Inflammatory macrophage treated with lipopolysaccharide for 4 hours (primary cell): Measurements from ENCODE around the gene FOXK2.
A peak's percentile ranks its signal among the peaks of the same experiment; 100 is the strongest.

Source experiments
- DNase-seq: peaks from one replicate; pipeline ENCODE4 v3.0.0-alpha.2; 2020

FOXK2 gene

DNA sequence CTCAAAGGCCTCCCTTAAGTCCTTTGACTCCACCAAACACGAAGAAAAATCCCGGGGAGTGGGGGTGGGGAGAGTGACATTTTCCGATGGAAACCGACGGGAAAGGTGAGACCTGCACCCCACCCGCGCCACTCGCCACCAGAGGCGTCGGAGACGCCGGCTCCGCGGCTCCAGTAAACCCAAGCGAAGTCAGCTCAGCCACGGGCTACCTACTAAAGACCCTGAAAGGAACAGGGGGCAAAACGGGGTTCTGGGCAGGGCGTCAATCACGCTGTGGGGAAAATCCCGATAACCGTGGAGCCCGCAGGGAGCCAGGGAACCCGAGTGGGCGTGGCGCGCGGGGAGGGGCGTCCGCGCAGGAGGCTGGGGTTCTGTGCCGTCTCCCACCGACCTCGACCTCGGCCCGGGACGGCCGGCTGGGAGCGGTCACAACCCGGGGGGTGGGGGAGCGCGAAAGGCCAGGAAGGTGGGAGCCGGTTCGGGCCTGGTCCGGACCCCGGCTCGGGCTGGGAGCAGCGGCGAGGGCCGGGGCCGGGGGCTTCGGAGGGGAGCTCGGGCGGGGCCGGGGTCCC is 128.1 kb downstream of the FOXK2 start:
- DNase-seq: peak; percentile 42

DNA sequence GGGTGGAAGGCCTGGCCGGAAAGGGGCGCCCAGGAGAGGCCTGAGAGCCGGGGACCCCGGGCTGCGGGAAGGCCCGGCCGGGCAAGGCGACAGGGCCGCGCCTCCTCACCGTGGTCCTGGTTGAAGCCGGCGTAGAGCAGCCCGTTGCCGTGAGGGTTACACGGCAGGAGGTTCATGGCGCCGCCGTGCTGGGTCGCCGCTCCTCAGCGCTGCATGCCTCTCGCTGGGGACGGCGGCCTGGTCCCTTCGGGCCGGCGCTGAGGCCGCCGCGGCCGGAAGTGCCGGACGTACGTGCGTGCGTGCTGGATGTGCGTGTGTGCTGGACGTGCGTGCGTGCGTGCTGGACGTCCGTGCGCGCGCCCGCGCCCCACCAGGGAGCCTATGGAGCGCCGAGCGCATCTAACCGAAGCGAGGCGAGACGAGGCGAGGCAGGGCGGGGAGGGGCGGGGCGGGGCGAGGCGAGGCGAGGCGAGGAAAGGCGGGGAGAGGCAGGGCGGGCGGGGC is 128.7 kb downstream of the FOXK2 start, which contains the start of gene WDR45B:
WDR45B (minus strand) TSS at position 280 of the 504 bp plus-strand sequence; CDS start at position 176, 104 bp downstream.
- DNase-seq: peak; percentile 99

DNA sequence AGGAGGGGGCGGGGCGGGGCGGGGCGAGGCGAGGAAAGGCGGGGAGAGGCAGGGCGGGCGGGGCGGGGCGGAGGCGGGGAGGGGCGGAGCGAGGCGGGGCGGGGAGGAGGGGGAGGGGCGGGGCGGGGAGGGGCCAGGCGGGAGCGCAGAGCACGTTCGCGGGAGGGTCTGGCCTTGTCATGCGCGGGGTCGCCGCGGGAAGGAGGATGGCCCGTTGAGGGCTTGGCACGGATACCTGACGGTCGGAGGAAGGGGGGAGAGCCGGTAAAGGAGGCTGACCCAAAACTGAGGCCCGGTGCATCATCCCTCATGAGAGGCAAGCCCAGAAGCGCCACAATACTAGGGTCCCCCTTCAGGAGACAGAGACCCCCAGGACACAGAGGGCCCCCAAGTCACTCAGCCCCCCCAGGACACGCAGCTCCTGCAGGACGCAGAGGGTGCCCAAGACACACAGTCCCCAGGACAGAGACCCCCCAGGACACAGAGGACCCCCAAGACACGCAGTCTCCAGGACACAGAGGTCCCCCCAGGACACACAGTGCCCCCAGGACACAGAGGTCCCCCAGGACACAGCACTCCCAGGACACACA is 129.3 kb downstream of the FOXK2 start:
- no peak for DNase-seq

DNA sequence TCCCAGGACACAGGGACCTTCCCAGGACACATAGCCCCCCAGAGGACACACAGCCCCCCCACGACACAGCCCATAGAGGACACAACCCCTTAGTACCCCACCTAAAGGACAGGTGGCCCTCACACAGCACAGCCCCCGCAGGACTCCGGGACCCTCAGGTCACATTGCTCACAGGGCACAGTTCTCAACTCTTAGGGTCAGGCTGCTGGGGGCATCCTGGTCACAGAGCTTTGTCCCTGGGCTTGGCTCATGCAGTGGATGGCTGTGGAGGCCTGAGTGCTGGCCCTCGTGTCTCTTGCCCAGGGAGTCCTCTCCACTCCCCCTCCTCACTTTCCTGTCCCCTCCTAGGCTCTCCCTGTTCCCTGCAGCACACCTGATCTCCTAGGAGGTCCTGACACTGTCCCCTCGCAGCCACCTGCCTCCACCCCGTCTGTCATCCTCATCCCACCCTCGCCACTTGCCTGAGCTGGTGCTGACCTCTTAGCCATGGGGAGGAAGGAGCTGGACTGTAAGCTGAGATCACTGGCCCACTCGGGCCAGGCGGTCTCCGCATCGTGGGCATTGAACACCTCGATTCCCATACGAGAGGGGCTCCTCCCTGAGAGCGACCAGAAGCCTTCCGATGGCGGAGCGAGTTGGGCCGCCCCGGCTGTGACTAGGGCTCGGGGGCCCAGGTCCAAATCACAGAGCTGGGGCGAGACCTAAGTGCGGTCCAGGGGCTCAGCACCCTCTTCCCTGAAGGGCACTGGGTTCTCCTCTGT is 130.1 kb downstream of the FOXK2 start:
- DNase-seq: no peak

GRCh38 chr17:82650723-82651122 is 131.2 kb downstream of the FOXK2 start:
- DNase-seq: no peak

GRCh38 chr17:82653651-82654528 is 134.4 kb downstream of the FOXK2 start:
- DNase-seq: no peak
